ENCODE results near the gene AKR1C2.
A peak's percentile ranks its signal among the peaks of the same experiment; 100 is the strongest.
"Not testable (repeated sequence)": the region's sequence is repeated elsewhere in the genome, so short reads cannot be mapped to it uniquely, and the experiment has no call there.

Gene AKR1C2

DNA sequence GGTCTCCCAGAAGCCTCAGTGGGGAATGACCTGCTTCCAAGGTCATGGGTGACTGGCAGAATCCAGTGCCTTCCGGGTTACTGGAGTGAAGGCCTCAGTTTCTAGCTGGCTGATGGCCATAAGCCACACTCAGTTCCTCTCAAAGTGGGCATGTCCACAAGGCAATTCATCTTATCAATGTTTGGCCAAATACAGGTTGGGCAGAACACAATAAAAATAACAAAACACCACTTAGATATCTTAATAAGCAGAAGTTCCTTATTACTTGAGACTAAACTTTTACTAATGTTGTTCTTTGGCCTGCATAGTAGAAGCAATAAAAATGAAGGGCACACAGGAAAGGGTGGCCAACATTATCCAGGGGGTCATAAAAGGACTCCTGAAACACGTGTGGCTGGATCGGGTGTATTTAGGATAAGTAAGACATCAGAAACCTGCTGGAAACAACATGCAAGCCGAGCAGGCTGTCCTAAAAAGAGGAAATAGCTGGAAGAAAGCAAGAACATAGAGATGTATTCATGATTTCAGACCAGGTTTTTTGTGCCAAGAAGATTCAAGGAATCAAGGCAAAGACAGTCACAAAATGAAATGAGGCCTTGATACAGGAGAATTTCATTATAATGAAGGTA lies 19.6 kb upstream of the AKR1C2 start:
- DNase-seq (ENCODE audit: low read depth): no peak

DNA sequence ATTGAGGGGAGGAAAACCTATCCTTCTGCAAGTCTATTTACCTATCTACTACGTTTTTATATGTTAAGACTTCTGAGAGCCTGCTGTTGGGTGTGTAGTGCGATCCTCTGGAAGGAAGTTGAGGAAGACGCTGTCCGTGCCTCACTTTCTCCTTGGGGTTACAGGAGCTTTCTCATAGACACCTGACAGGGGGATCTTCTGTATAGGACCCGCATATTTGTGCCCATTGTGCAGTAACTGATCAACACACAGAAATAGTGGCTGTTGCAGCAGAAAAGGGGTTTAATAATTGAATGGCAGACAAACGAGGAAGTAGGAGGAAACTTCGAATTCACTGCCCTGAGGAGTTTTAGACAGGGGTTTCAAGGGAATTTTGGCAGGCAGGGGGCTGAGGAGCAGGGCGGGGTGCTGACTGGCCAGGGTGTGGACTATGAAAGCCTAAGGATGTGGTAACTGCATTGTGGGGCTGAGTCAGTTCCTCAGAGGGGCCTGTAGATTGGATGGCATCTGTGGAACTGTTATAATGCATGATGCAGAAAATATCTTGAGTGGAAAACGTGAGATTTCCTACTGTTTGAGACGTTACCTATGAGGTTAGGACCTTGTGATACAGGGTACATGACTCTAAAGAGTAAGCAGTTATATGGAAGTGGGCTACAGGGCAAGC lies 18.1 kb upstream of the AKR1C2 start:
- not testable (repeated sequence) for DNase-seq (ENCODE audit: low read depth)

DNA sequence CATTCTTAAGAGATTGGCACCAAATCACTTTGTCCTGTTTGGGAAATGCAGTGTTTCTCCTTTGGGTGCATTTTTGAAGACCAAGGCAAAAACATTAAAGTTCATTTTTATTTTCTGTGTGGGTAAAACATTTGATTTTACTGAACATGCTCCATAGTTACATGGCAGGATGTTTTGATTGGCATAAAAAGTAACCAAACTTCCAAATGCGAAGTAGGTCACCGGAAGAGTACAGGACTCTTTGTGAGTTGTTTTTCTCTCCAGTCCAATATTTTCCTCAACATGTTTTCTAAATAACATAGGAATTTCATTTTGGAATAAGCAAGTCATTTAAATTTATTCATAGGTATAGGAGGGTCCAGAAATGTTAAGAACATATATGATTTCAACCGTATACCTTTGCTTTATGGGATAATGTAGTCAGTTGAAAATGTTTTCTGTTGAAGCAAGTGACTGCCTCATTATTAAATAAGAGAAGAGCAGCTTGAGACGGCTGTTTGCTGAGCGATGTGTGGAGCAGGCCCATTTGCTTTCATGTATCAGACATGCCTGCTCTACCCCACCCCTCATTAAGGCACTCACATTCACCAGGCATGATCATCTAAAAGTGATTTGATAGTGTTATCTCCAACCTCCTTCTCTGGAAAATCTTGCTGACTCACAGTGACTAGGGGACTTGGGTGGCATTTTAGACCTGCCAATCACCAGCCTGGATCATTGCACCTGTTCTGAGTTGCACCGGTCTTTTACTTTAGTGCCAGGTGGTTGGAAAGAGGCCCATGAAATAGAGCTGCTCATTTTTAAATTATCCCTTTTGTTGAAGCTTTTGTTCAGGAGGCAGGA lies 16.3 kb upstream of the AKR1C2 start:
- not testable (repeated sequence) for DNase-seq (ENCODE audit: low read depth)

GRCh38 chr10:5018671-5019277 lies 15.1 kb upstream of the AKR1C2 start:
- peak; percentile 72 for DNase-seq (ENCODE audit: low read depth)

DNA sequence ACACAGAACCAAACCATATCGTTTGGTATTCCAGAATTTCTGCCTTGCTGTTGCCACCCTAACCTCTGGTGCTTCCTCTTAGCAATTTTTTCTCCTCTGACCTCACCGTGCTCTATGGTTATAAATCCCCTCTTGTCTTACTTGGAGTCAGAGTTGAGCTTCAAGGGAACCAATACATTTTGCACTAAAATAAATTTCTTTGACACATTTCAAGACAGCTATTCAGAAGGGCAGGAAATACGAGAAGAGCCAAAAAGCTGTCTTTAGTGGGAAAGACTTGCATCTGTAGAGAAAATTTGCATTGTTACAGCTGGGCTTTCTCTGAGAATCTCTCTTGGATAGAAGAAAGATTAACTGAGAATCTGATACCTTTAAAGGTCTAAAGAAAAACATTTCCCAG lies 14.5 kb upstream of the AKR1C2 start:
- DNase-seq (ENCODE audit: low read depth): no peak

DNA sequence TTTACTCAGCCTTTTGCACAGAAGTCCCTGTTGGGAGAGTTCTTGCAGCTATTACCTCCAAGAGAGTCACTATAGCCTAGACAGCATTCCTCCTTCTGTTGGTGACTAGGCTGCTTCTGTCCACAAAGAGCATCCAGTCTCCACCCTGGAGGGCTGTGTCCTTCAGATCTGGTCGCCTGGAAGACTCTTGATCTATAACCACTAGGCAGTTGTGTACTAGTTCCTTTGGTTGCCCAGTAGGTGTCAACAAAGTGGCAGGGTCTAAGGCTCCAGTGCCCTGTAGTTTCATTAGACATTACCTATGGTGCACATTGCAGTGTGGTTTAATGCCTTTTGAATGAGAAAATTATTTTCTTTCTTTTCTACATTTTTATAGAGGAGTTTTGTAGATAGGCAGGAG lies 11.3 kb upstream of the AKR1C2 start:
- peak; percentile 13 for DNase-seq (ENCODE audit: low read depth)

DNA sequence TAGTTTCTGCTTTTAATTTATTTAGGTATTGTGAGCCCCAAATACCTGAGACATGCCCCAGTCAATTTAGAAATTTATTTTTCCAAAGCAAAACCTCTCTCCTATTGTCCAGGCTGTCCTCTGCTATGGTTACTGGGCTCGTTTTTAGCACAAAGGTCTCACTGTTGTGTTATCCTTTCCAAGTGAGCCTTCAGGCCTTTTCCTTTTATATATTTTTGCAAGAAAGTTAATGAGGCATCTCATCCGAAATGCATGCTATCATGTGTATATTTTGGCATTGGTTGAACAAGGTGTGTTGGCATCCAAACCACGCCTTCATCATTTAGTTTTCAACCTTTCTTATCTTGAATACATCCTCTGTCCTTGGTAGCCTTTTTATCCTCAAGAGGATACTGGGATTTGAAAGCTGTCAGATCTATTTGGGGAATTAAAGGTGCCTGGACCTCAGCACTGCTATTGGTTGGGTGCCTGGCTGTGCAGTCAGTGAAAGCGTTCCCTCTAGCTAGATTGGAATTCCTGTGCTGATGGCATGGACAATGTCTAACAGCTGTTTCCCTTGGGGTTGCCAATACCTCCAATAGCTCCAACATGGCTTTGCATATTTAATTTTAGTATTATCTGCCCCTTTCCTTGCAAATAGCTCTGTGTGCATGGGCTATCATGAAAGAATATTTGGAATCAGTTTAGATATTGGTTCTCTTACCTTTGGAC lies 10.7 kb upstream of the AKR1C2 start:
- DNase-seq (ENCODE audit: low read depth): not testable (repeated sequence)

DNA sequence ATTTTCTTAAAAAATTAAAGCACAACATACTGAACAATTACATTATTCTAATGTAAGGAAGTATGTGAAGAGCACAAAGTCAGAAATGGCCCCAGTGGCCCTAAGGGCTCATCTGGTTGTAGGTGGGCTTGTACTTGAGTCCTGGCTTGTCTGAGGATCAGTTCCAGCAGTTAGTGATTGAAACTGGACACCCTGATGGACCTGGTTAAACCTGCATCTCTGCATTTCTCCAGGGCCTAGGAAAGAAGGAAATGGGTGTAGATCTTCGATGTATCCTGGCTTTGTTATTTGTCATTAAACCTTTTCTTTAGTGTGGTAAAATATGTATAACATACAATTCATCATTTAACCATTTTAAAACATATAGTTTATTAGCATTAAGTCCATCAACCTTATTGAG lies 9.7 kb upstream of the AKR1C2 start:
- DNase-seq (ENCODE audit: low read depth): no peak

DNA sequence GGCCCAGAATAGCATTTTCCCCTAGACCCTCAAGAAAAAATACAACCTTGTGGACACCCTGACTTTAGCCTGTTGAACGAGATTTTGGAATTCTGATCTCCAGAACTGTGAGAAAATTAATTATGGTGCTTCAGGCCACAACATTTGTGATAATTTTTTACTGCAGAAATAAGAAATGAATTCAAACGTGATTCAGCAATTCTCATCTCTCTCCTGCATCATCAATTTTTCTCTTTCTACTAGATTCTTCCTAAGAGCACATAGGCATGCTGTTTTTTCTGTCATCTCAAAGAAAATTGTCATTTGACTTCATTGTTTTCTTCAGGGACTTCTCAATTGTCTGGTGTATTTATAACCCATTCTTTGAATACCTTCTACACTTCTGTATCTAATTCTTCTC lies 8.9 kb upstream of the AKR1C2 start:
- no peak for DNase-seq (ENCODE audit: low read depth)

DNA sequence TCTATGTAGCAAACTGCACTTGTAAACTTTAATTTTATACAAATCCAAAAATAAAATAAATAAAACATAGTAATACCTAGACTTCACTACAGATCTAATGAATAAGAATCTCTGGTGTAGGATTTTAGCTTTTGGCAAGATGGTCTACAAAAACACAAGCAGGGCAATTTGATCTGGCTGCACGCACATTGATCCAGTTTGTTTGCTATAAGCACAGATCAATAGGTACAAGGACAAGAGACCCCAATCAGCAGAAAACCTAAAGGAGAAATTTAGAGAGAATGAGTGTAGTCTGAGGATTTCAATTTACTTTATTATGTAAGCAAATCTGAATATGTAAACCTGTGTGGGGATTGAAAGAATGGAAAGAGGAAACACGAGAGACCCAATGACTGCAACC lies 7.7 kb upstream of the AKR1C2 start:
- not testable (repeated sequence) for DNase-seq (ENCODE audit: low read depth)

GRCh38 chr10:5010043-5010442 lies 6.4 kb upstream of the AKR1C2 start:
- DNase-seq (ENCODE audit: low read depth): not testable (repeated sequence)

GRCh38 chr10:5008857-5009548 lies 5.3 kb upstream of the AKR1C2 start:
- peak; percentile 18 for DNase-seq (ENCODE audit: low read depth)

DNA sequence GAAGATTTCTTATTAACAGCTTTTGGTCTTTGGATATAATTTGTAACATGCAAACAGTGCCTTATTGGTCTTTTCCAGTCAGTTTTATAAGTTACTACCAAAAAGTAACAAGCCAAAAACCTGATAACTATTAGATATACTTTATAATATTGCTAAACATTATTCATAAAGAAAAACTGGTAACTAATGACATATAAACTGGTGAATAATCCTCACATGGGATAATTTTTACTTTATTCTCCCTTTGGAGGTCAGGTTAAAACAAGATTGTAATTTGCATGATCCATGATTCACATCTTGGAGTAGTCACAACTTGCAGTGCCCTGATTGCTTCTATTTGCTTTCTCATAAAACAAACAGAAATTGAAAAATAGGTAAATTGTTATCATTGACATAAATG lies 844 bp upstream of the AKR1C2 start:
- not testable (repeated sequence) for DNase-seq (ENCODE audit: low read depth)

DNA sequence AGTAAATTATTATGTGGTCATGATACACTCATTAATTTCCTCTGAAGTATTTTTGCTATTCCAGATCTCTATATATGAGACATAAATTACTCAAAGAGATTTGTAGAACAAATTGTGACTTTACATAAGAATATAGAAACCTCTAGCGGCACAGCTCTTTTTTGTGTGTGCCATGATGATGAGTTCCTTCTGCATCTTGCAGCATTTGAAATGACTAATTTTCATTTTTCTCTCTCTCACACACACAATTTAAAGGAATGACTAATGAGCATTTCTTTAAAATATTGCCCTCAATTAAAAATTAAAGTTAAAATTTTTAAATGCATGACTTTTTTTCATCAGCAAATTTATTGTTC lies 351 bp upstream of the AKR1C2 start:
- not testable (repeated sequence) for DNase-seq (ENCODE audit: low read depth)

DNA sequence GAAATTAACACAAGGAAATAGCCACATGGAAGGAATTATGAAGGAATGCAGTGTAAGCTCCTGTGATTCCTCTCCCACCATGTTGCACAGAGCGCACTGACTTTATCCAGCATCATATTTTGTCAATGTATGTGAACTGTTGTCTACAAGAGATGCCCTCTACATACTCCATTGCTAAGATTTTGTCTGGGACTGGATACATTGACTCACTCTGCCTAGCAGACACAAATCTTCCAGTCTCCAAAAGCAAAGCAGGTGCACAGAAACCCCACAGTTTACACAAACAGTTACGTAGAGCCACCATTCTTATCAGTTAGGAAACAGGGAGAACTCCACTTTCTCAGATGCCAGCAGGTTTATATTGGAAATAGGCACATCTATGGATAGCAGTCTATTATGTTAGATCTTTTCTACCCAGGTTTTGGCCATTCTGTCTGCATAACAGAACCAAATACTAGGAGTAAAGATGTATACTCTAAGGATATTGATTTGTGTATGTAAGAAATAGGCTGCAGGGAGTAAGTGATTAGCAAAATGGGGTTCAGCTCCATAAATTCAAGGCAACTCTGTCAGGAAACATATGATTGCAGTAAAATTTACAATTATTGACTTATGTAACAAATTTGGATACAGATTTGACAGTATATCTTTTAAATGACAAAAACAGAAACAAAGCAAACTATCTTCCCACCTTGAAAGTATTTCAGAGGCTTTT lies 1.5 kb downstream of the AKR1C2 start:
- no peak for DNase-seq (ENCODE audit: low read depth)

GRCh38 chr10:4998671-4999070 lies 5.0 kb downstream of the AKR1C2 start:
- no peak for DNase-seq (ENCODE audit: low read depth)

GRCh38 chr10:4994260-4994659 lies 9.4 kb downstream of the AKR1C2 start:
- not testable (repeated sequence) for DNase-seq (ENCODE audit: low read depth)

- not testable (repeated sequence) for DNase-seq (ENCODE audit: low read depth)
Observed at GRCh38 chr10:4992564-4992963, 11.1 kb downstream of the AKR1C2 start.

DNA sequence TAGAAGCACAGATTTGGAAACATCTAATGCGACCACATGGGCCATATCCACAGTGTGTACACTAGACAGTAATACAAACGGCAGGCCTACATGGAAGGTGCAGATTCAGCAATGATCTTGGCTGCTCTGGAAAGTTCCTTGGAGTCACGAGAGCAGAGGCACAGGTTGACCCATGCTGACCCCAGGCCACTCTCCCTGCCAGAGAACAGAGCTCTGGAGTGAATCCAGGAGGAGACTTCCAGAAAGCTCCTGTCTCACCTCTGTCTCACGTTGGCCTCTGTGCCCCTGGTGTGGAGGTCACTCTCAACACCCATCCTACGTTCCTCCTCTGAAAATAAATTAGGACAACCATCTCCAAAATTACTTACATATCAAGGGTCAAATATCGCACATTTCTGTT lies 12.2 kb downstream of the AKR1C2 start:
- not testable (repeated sequence) for DNase-seq (ENCODE audit: low read depth)

DNA sequence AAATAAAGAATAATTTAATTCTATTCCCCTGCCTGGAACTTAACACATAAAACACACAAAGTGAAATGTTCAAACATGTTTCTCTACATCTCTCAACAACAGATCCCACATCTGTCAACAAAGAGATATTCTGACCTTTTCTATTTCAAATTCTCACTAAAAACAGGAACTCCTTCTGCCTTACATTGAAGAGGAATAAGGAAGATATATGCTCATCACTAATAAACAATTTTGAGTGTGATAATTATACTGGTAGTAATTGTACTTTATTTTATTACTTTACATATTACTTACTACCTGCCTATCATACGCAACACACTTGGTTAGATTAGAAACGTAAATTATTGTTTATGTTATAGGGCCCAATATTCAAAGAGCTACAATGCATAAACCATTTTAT lies 13.4 kb downstream of the AKR1C2 start:
- DNase-seq (ENCODE audit: low read depth): no peak
